ENCODE results near the gene ENC1. TPM values are rescaled to one million over a fixed set of nuclear protein-coding genes. Genes with fewer than 3 reads are reported as not detected.

The ENC1 gene
- total RNA-seq, 1 donor from 2014 or later: 155 TPM

- DNase-seq (ENCODE audit: extremely low read depth, low read depth, low spot score): no peak
Observed at GRCh38 chr5:74633695-74634094, 6.8 kb downstream of the ENC1 start.

GRCh38 chr5:74632947-74633356, 7.6 kb downstream of the ENC1 start:
- DNase-seq (ENCODE audit: extremely low read depth, low read depth, low spot score): no peak

- DNase-seq (ENCODE audit: extremely low read depth, low read depth, low spot score): no peak
Observed at GRCh38 chr5:74631081-74631953, 9.2 kb downstream of the ENC1 start.

GRCh38 chr5:74630453-74631066, 10.0 kb downstream of the ENC1 start:
- DNase-seq (ENCODE audit: extremely low read depth, low read depth, low spot score): no peak

GRCh38 chr5:74629326-74629725, 11.2 kb downstream of the ENC1 start:
- DNase-seq (ENCODE audit: extremely low read depth, low read depth, low spot score): no peak

- no peak for DNase-seq (ENCODE audit: extremely low read depth, low read depth, low spot score)
Observed at GRCh38 chr5:74628359-74628758, 12.2 kb downstream of the ENC1 start.

GRCh38 chr5:74627646-74628279, 12.8 kb downstream of the ENC1 start:
- no peak for DNase-seq (ENCODE audit: extremely low read depth, low read depth, low spot score)

- DNase-seq (ENCODE audit: extremely low read depth, low read depth, low spot score): no peak
Observed at GRCh38 chr5:74626386-74627222, 13.9 kb downstream of the ENC1 start.

- DNase-seq (ENCODE audit: extremely low read depth, low read depth, low spot score): no peak
Observed at GRCh38 chr5:74625742-74626241, 14.7 kb downstream of the ENC1 start.

GRCh38 chr5:74624931-74625505, 15.5 kb downstream of the ENC1 start:
- DNase-seq (ENCODE audit: extremely low read depth, low read depth, low spot score): no peak

GRCh38 chr5:74624501-74624900, 16.0 kb downstream of the ENC1 start:
- DNase-seq (ENCODE audit: extremely low read depth, low read depth, low spot score): no peak

- DNase-seq (ENCODE audit: extremely low read depth, low read depth, low spot score): no peak
Observed at GRCh38 chr5:74623748-74624408, 16.6 kb downstream of the ENC1 start.

GRCh38 chr5:74623006-74623611, 17.4 kb downstream of the ENC1 start:
- DNase-seq (ENCODE audit: extremely low read depth, low read depth, low spot score): no peak

- no peak for DNase-seq (ENCODE audit: extremely low read depth, low read depth, low spot score)
Observed at GRCh38 chr5:74622122-74622521, 18.4 kb downstream of the ENC1 start.

GRCh38 chr5:74621492-74621891, 19.0 kb downstream of the ENC1 start:
- no peak for DNase-seq (ENCODE audit: extremely low read depth, low read depth, low spot score)

- no peak for DNase-seq (ENCODE audit: extremely low read depth, low read depth, low spot score)
Observed at GRCh38 chr5:74619308-74619707, 21.2 kb downstream of the ENC1 start.

GRCh38 chr5:74618106-74618505, 22.4 kb downstream of the ENC1 start:
- no peak for DNase-seq (ENCODE audit: extremely low read depth, low read depth, low spot score)

- DNase-seq (ENCODE audit: extremely low read depth, low read depth, low spot score): no peak
Observed at GRCh38 chr5:74617202-74617601, 23.3 kb downstream of the ENC1 start.
